ENCODE data around the gene MAP2K5. TPM values are rescaled to one million over a fixed set of nuclear protein-coding genes. Genes with fewer than 3 reads are reported as not detected.

The MAP2K5 gene
- total RNA-seq, 4 donors from 2014 or later: 7.7 to 15.1 (median 12.0) TPM

- ATAC-seq: no peak
- WGBS, 2 donors (ENCODE audit: low coverage in 1 of 2): 0 to 32% methylated on average over 1 to 2 of the region's 2 CpGs
Measured at GRCh38 chr15:67731112-67731721, 188.7 kb downstream of the MAP2K5 start.

GRCh38 chr15:67732164-67732563 is 189.7 kb downstream of the MAP2K5 start:
- no peaks in the 10 kb centered on the region for H3K36me3 ChIP-seq
- peaks cover 0 to 18% (median 0%) of the 10 kb centered on the region in 3 donors for H3K4me1 ChIP-seq
- no peak for TF ChIP-seq EP300 (IDR thresholded peaks at IDR 0.05)
- TF ChIP-seq POLR2A (IDR thresholded peaks at IDR 0.05): no peak
- TF ChIP-seq CTCF (IDR thresholded peaks at IDR 0.05): no peak
- TF ChIP-seq POLR2AphosphoS5 (IDR thresholded peaks at IDR 0.05): no peak
- H3K27ac ChIP-seq: no peak overlapping the region
- H3K27me3 ChIP-seq: no peaks in the 10 kb centered on the region
- H3K9me3 ChIP-seq: no peaks in the 10 kb centered on the region
- ATAC-seq: no peak
- no peak overlapping the region for H3K4me3 ChIP-seq

More at GRCh38 chr15:67731112-67731721, 188.7 kb downstream of the MAP2K5 start:
- Histone ChIP-seq H3K9me3 (no peaks in the 10 kb centered on the region), H3K27me3 (no peaks in the 10 kb centered on the region), H3K4me1 (peaks cover 0 to 18% (median 0%) of the 10 kb centered on the region in 3 donors), H3K27ac (no peak overlapping the region), H3K36me3 (peaks cover 0 to 4% of the 10 kb centered on the region in 2 donors), H3K4me3 (no peak overlapping the region)
- no peak for TF ChIP-seq EP300 (IDR thresholded peaks at IDR 0.05)
- no peak for TF ChIP-seq CTCF (IDR thresholded peaks at IDR 0.05)
- no peak for TF ChIP-seq POLR2AphosphoS5 (IDR thresholded peaks at IDR 0.05)
- TF ChIP-seq POLR2A (IDR thresholded peaks at IDR 0.05): no peak

GRCh38 chr15:67732671-67733374 is 190.3 kb downstream of the MAP2K5 start:
- Histone ChIP-seq H3K4me3 (no peak overlapping the region), H3K27me3 (no peaks in the 10 kb centered on the region), H3K27ac (no peak overlapping the region), H3K36me3 (no peaks in the 10 kb centered on the region), H3K4me1 (peaks cover 0 to 18% (median 0%) of the 10 kb centered on the region in 3 donors), H3K9me3 (no peaks in the 10 kb centered on the region)
- ATAC-seq: no peak
- WGBS, 2 donors (ENCODE audit: low coverage in 1 of 2): 81 to 82% methylated on average over 11 to 12 of the region's 14 CpGs
- TF ChIP-seq CTCF (IDR thresholded peaks at IDR 0.05): no peak
- TF ChIP-seq POLR2A (IDR thresholded peaks at IDR 0.05): no peak
- TF ChIP-seq POLR2AphosphoS5 (IDR thresholded peaks at IDR 0.05): no peak
- TF ChIP-seq EP300 (IDR thresholded peaks at IDR 0.05): no peak

- no peak for ATAC-seq
- no peak overlapping the region for H3K27ac ChIP-seq
- no peak overlapping the region for H3K4me3 ChIP-seq
- TF ChIP-seq POLR2AphosphoS5 (IDR thresholded peaks at IDR 0.05) (no peak), CTCF (IDR thresholded peaks at IDR 0.05) (no peak), EP300 (IDR thresholded peaks at IDR 0.05) (no peak), POLR2A (IDR thresholded peaks at IDR 0.05) (no peak)
- 30 to 50% methylated on average over 2 of the region's 2 CpGs for WGBS, 2 donors (ENCODE audit: low coverage in 1 of 2)
- peaks cover 0 to 16% (median 0%) of the 10 kb centered on the region in 3 donors for H3K4me1 ChIP-seq
- no peaks in the 10 kb centered on the region for H3K27me3 ChIP-seq
- H3K36me3 ChIP-seq: peaks cover 0 to 6% of the 10 kb centered on the region in 2 donors
- H3K9me3 ChIP-seq: no peaks in the 10 kb centered on the region
Measured at GRCh38 chr15:67735896-67736295, 193.4 kb downstream of the MAP2K5 start.

- Histone ChIP-seq H3K27me3 (no peaks in the 10 kb centered on the region), H3K9me3 (no peaks in the 10 kb centered on the region), H3K27ac (no peak overlapping the region), H3K4me3 (no peak overlapping the region), H3K36me3 (peaks cover 0 to 6% of the 10 kb centered on the region in 2 donors), H3K4me1 (peaks cover 0 to 7% (median 0%) of the 10 kb centered on the region in 3 donors)
- no peak for ATAC-seq
- TF ChIP-seq CTCF (IDR thresholded peaks at IDR 0.05) (no peak), POLR2A (IDR thresholded peaks at IDR 0.05) (no peak), EP300 (IDR thresholded peaks at IDR 0.05) (no peak), POLR2AphosphoS5 (IDR thresholded peaks at IDR 0.05) (no peak)
- 80 to 83% methylated on average over 1 to 2 of the region's 2 CpGs for WGBS, 2 donors (ENCODE audit: low coverage in 1 of 2)
Measured at GRCh38 chr15:67736810-67737209, 194.3 kb downstream of the MAP2K5 start.
